Measurements from ENCODE around the gene RNF207. TPM values are rescaled to one million over a fixed set of nuclear protein-coding genes. Genes with fewer than 3 reads are reported as not detected.

RNF207 gene
- total RNA-seq, 1 experiment from 2014 or later = 9.2 TPM

GRCh38 chr1:6233376-6233775, 27.5 kb downstream of the RNF207 start:
- Mint-ChIP-seq H3K9me3 (no peaks in the 10 kb centered on the region), H3K36me3 (peaks cover 38% of the 10 kb centered on the region)
- no peak for ATAC-seq

GRCh38 chr1:6234502-6235295, 28.8 kb downstream of the RNF207 start:
- POLR2A ChIA-PET = interaction anchor here (1.0 to 1.2 kb wide), 2 partner anchors 10 to 25 kb away, joined by 3 to 4 read pairs; no protein-coding TSS in a partner anchor
- H3K27me3 Mint-ChIP-seq (ENCODE audit: low read depth) = no peaks in the 10 kb centered on the region
- ATAC-seq = no peak
- H3K9me3 Mint-ChIP-seq = no peaks in the 10 kb centered on the region
- peak overlapping the region; percentile 84 for H3K27ac Mint-ChIP-seq
- peaks cover 38% of the 10 kb centered on the region for H3K4me1 Mint-ChIP-seq
- DNase-seq (ENCODE audit: low spot score) = no peak
- CTCF ChIA-PET = interaction anchor here (0.6 to 21.4 kb wide), 3 partner anchors 13 to 175 kb away, joined by 5 to 489 read pairs (median 114); partner anchors contain the start of gene RNF207
- peaks cover 37% of the 10 kb centered on the region for H3K36me3 Mint-ChIP-seq
- H3K4me3 Mint-ChIP-seq = peak overlapping the region; percentile 85
- TF ChIP-seq HMGXB4 (CRISPR knock-in tag; IDR thresholded peaks at IDR 0.05) (no peak), AR (CRISPR knock-in tag; IDR thresholded peaks at IDR 0.05) (no peak), SOX15 (CRISPR knock-in tag; IDR thresholded peaks at IDR 0.05) (no peak), MXD4 (CRISPR knock-in tag; IDR thresholded peaks at IDR 0.05; ENCODE audit: borderline replicate concordance) (no peak), IRF1 (CRISPR knock-in tag; IDR thresholded peaks at IDR 0.05) (no peak), ZBTB43 (CRISPR knock-in tag; IDR thresholded peaks at IDR 0.05) (no peak), STAT6 (CRISPR knock-in tag; conservative IDR thresholded peaks at IDR 0.05; ENCODE audit: low read depth) (no peak), ZNF512 (CRISPR knock-in tag; IDR thresholded peaks at IDR 0.05; ENCODE audit: borderline replicate concordance) (no peak), KAT7 (CRISPR knock-in tag; IDR thresholded peaks at IDR 0.05; ENCODE audit: borderline replicate concordance) (no peak), E2F1 (CRISPR knock-in tag; IDR thresholded peaks at IDR 0.05) (no peak), SMAD3 (CRISPR knock-in tag; IDR thresholded peaks at IDR 0.05; ENCODE audit: borderline replicate concordance) (no peak)

More at GRCh38 chr1:6233376-6233775, 27.5 kb downstream of the RNF207 start:
- CTCF ChIA-PET = interaction anchor here (9.2 to 21.4 kb wide), 2 partner anchors 14 to 27 kb away, joined by 114 to 489 read pairs; partner anchors contain the start of gene RNF207
- DNase-seq (ENCODE audit: low spot score) = no peak
- TF ChIP-seq CBFB (CRISPR knock-in tag; IDR thresholded peaks at IDR 0.05; ENCODE audit: low read depth) = no peak
- TF ChIP-seq FOXJ3 (CRISPR knock-in tag; IDR thresholded peaks at IDR 0.05; ENCODE audit: borderline replicate concordance) = no peak
- no peak for TF ChIP-seq EMX1 (CRISPR knock-in tag; IDR thresholded peaks at IDR 0.05)
- no peak for TF ChIP-seq ZMAT4 (CRISPR knock-in tag; IDR thresholded peaks at IDR 0.05)
- TF ChIP-seq TCF7 (CRISPR knock-in tag; IDR thresholded peaks at IDR 0.05; ENCODE audit: low read depth) = no peak
- no peak for TF ChIP-seq MAX (CRISPR knock-in tag; IDR thresholded peaks at IDR 0.05)
- no peak for TF ChIP-seq TEAD4 (CRISPR knock-in tag; IDR thresholded peaks at IDR 0.05)
- Mint-ChIP-seq H3K4me3 (peak overlapping the region; percentile 12; the same call in 1 of the 2 replicates), H3K4me1 (peaks cover 26% of the 10 kb centered on the region), H3K27ac (peak overlapping the region; percentile 76), H3K27me3 (ENCODE audit: low read depth) (no peaks in the 10 kb centered on the region)
- POLR2A ChIA-PET = no interaction called here

Measured in WTC11 (cell line).